ENCODE measurements around the gene GAPDHS.

GAPDHS gene

GRCh38 chr19:35511337-35511736 is 21.9 kb upstream of the GAPDHS start:
- DNase-seq = no peak

DNA sequence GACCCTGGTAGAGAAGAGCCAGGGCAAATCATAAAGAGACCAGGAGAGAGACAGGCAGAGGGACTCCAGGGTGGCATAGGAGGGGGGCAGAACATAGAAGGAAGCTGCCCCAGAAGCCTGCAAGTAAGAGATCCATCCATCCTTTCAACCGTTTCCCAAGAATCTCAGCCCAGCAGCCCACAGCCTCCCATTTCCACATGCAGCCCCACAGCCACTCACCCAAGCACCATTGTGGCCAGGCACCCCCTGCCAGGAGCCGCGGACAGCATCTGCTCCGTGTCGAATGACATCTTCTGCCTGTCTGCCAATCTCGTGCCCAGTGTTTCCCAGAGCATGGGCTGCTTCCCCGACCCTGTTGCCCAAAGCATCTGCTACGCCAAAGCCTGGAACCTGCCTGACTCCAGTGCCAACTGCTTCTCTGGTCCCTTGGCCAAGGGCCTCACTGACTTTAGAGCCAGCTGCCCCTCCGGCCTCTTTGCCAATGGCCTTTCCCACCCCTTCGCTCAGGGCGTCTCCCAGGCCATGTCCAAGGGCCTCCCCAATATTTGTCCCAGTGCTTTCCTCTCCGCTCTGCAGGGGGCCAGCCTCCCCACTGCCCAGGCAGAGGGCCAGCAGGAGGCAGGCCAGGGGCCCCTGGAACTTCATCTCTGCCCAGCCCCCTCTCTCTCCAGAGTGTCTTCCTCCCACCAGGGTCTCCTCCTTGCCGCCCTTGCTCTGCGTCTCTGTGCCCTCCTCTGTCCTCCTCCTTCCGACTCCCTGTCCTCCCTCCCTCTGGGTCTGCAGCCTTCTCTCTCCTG is 20.2 kb upstream of the GAPDHS start:
- DNase-seq = no peak

DNA sequence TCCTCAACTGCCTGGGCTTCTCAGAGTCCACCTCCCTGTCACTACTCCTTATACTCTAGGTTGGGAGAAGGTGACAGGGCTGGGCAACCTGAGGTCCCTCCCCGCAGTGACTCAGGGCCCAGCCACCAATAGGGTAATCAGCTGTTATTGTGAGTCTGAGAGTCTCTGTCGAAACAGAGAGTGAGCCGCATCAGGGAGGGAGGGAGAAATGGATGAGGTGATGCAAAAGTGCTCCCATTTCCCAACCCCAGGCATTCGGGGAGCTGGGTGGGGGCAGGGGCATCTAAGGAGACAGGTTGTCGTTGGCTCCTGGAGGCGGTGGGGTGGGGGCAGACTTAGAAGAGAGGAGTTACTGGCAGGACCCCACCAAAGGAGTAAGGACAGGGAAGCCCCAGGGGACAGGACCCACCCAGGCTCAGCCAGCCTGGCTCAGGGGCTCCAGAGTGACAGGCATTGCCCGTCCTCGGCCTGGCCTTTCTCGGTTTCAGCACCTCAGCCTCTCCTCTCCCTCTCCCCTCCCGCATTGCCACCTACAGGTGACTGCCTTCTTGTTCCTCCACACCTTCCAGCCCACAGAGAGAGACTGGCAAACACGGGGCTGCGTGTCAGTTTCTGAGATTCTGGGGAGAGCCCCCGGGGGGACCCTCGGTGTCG is 19.5 kb upstream of the GAPDHS start, which contains the start of gene DMKN:
TSS of gene DMKN (minus strand) at position 22 of the 654 bp plus-strand sequence. CDS start 174 bp downstream, outside the sequence.
- DNase-seq = no peak

- no peak for DNase-seq
These were observed 18.9 kb upstream of the GAPDHS start for GRCh38 chr19:35514282-35514809.

GRCh38 chr19:35516310-35516709 is 16.9 kb upstream of the GAPDHS start:
- no peak for DNase-seq

DNA sequence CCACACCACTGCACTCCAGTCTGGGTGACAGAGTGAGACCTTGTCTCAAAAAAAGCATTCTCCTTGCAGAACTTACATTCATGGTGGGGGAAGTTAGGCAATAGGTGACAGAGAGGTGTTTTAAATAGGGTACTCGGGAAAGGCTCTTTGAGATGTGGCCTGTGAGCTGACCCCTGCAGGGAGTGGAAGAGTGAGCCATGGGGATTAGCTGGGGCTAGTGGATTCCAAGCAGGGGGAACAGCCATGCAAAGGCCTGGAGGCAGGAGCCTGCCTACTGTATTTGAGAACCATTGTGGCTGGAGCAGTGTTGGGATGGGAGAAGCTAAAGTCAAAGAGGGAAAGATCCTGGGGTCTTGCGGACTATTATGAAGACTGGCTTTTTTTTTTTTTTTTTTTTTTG is 15.9 kb upstream of the GAPDHS start:
- no peak for DNase-seq

GRCh38 chr19:35518313-35518712 is 14.9 kb upstream of the GAPDHS start:
- DNase-seq = peak in 1 of 2 experiments; percentile 37

- no peak for DNase-seq
These were observed 14.0 kb upstream of the GAPDHS start for GRCh38 chr19:35519291-35519690.

- DNase-seq = no peak
These were observed 12.0 kb upstream of the GAPDHS start for GRCh38 chr19:35521124-35521743.

DNA sequence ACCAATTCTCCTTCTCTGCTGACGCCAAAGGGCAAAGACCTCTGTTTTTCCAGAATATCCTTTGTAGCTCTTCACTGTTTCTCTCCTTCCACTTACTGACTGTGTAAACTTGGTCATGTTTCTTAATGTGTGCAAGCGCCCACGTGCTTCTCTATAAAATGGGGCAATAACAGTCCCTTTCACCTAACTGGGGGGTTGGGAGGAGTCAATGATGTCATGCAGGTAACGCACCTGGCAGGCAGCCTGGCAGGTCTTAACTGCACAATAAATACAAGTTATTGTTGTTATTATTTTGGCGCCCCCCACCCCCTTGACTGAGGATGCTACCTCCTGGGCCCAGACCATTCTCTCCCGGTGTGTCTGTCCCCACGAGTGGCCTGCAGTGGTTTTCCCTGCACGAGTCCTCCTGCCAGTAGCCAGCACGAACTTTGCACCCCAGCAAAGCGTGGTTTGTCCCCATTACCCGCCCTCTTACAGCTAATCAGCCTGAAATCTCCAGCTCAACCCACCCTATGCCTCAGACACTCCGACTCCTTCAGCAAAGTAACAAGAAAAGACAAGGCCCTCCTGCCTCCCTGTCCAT is 10.4 kb upstream of the GAPDHS start:
- no peak for DNase-seq

DNA sequence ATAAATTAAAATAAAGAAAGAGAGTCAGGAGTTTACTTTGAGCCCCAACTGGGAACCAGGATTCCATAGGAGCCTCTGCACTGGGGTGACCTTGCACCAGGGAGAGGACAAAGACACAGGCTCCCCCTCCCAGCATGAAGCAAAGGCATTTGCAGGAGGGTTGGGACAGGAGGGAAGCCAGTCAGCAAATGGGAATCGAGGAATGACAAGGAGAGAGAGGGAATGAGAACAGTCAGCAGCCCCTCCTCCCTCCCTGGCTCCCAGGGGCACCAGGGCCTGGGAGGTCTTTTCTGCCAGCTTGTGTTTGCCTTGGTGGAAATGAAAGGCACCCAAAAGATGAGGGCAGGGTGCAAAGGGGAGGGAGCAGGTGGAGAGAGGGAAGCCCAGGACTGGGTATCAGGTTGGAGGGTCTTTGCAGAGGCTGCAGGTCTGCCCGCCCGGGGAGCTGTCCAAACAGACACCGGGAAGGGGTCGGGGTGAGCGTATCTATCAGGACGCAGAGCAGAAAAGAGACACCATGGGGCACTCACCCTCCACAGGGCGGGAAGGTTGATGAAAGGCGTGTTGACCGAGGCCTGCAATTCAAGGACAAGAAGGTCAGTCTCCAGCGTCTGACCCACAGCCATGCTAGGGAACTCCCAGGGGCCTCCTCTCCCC is 8.9 kb upstream of the GAPDHS start:
- no peak for DNase-seq

DNA sequence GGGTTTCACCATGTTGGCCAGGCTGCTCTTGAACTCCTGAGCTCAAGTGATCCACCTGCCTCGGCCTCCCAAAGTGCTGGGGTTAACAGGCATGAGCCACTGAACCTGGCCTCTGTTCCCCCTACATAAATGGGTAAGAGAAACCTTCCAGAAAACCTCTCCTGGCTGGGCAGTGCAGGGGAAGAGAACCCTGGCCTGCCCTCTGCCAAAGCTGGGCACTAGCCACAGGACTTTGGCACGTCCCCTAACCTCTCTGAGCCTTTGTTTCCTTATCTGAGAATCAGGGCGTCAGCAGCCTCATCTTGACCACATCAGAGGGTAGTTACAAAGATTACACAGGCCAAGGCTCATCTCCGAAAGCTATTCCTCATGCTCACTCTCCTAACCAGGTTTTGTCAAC is 7.4 kb upstream of the GAPDHS start:
- DNase-seq = no peak

GRCh38 chr19:35528218-35529038 is 4.8 kb upstream of the GAPDHS start, which contains the start of gene SBSN:
Gene SBSN (minus strand): TSS chr19:35528311. CDS start chr19:35528281, 30 bp downstream.
- no peak for DNase-seq

DNA sequence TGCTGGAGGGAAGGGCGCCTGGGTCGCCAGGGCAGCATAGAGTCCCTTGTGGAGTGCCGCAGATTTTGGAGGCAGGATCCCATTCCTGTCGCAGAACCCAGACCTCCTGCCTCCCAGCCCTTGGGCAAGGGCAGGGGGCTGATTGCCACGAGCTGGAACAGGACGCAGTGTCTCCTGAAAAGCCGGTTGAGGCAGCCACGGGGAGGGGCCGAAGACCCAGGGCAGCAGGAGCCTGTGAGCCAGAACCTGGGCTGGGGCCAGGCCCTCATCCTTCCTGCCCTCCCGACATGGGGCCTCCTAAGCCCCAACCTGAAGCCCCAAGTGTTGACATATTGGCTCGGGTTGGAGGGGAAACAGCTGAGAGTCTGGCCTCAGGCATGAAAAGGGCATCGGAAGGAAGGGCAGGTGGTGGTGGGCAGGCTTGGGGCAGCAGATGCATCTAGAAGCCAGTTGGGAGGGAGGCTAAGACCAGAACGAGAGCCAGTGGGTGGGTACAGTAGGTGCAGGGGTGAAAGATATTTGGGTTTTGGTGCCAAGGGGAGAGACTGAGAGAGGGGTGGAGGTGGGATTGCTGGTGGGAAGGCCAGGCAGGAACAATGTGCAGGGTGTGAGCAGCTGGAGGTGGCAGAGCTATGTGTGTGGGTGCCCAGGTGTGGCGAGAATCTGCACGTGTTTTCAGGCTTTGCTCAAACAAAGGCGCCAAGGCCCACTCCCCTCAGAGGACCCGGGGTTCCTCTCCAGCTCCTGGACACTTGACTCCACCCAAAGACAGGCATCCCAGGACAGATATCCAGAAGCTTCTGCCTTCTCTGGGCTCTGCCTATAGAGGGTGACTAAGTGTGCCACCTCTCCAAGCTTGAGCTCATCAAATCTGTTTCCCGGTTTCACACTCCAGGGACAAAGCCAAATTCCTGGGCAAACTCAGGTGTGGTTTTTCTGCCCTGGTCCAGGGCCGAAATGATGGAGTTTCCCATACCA is 3.7 kb upstream of the GAPDHS start:
- no peak for DNase-seq

DNA sequence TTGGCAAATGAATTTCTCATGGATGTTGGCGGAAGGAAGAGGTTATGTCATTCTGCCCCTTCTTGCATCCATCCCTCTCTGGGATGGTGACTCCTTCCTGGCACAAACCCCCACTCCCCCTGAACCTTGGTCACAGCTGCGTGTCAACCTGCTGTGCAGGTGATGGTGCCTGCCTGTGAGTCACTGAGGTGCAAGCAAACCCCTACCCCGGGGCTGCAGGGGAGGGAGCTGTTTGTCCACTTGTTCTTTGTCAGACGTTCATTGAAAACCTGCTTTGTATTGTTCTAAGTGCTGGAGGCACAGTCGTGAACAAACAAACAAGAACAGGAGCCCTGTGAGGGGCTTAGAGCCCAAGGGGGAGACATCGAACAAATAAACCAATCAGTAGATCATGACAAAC is 2.0 kb upstream of the GAPDHS start:
- no peak for DNase-seq

GRCh38 chr19:35533822-35534392 is 651 bp downstream of the GAPDHS start:
- no peak for DNase-seq

- DNase-seq = no peak
These were observed 1.7 kb downstream of the GAPDHS start for GRCh38 chr19:35534803-35535480.

GRCh38 chr19:35539314-35539713 is 6.1 kb downstream of the GAPDHS start:
- DNase-seq = no peak

DNA sequence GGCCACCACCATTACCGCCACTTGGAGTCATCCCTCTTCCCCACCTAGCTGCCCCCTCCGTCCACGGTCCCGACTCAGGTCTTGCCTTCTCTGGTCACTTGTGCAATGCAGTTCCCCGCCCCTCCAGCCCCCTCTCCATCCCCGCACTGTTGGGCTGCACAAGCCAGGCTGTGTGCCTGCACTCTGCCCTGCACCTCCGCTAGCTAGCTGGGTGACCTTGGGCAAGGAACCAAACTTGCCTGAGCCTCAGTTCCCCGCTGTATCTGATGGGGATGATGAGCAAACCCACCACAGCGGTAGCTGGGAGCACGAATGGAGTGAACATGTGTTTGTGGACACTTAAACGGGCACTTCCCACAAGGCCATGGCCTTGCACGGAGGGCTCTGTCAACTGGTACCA is 6.6 kb downstream of the GAPDHS start:
- no peak for DNase-seq
